ENCODE results near the gene TEX52.
"Not testable (repeated sequence)": the region's sequence is repeated elsewhere in the genome, so short reads cannot be mapped to it uniquely, and the experiment has no call there.

Gene TEX52

GRCh38 chr12:2884810-2885209, 28.0 kb upstream of the TEX52 start:
- H3K4me3 ChIP-seq (replicated peaks; ENCODE audit: low read depth, low read length) = no peak overlapping the region
- no peak for DNase-seq (ENCODE audit: low read depth)

GRCh38 chr12:2879853-2880252, 23.0 kb upstream of the TEX52 start:
- H3K4me3 ChIP-seq (replicated peaks; ENCODE audit: low read depth, low read length) = no peak overlapping the region
- DNase-seq (ENCODE audit: low read depth) = no peak
- TF ChIP-seq, protein P1, sequence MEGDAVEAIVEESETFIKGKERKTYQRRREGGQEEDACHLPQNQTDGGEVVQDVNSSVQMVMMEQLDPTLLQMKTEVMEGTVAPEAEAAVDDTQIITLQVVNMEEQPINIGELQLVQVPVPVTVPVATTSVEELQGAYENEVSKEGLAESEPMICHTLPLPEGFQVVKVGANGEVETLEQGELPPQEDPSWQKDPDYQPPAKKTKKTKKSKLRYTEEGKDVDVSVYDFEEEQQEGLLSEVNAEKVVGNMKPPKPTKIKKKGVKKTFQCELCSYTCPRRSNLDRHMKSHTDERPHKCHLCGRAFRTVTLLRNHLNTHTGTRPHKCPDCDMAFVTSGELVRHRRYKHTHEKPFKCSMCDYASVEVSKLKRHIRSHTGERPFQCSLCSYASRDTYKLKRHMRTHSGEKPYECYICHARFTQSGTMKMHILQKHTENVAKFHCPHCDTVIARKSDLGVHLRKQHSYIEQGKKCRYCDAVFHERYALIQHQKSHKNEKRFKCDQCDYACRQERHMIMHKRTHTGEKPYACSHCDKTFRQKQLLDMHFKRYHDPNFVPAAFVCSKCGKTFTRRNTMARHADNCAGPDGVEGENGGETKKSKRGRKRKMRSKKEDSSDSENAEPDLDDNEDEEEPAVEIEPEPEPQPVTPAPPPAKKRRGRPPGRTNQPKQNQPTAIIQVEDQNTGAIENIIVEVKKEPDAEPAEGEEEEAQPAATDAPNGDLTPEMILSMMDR (IDR thresholded peaks at IDR 0.05; ENCODE audit: low read length, missing control alignments) = no peak

More at GRCh38 chr12:2884810-2885209, 28.0 kb upstream of the TEX52 start:
- TF ChIP-seq, protein P1 (IDR thresholded peaks at IDR 0.05; ENCODE audit: low read length, missing control alignments) = no peak

- TF ChIP-seq, protein P1 (IDR thresholded peaks at IDR 0.05; ENCODE audit: low read length, missing control alignments) = no peak
- peak; percentile 66 for DNase-seq (ENCODE audit: low read depth)
- H3K4me3 ChIP-seq (replicated peaks; ENCODE audit: low read depth, low read length) = peak overlapping the region; percentile 94
Measured at GRCh38 chr12:2877953-2878732, 21.3 kb upstream of the TEX52 start.

DNA sequence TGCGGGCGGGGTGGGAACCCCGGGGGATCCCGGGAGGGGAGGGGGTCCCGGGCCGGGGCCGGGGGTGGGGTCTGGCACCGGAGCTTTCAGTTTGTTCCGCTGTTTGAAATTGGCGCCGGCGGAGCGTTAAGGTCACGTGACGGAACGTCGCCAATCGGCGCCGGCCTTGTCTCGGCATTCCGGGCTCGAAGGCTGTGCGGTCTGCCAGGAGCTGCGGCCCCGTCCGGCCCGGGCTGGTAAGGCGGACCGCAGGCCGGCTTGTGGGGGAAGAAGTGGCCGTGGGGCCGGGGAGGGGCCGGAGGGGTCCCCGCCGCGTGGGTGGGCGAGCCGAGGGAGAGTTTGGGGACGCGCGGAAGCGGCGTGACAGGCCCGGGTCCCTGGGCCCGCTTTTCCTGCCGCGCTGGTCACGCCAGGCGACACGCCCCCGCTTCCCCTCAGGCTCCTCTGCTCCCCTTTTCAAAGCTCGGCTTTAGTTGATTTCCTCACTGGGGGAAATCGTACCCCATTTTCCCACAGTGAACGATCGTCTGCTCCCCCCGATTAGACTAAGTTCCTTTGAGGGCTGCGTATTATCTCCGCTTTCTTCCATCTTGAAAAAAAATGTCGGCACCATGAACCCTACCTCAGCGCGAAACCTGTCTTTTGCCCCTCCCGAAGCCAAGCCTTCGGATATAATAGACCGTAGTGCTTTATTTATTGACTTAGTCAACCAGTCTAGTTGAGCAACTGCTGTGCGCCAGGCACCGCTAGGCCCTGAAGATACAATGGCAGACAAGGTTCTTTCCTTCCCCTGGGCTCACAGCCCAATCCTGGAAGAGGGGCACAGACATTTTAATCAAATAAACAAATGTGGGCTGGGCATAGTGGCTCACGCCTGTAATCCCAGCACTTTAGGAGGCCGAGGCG, 20.5 kb upstream of the TEX52 start, which contains the start of the genes FOXM1 and RHNO1:
Gene FOXM1 (minus strand): TSS at position 128 of the 906 bp plus-strand sequence. CDS start 2,696 bp downstream, outside the sequence.
Gene RHNO1 (plus strand): TSS at position 177 of the 906 bp plus-strand sequence. CDS start 8,144 bp downstream, outside the sequence.
- TF ChIP-seq, protein P1 (IDR thresholded peaks at IDR 0.05; ENCODE audit: low read length, missing control alignments) = no peak
- DNase-seq (ENCODE audit: low read depth) = peak; percentile 89

GRCh38 chr12:2876431-2877046, 19.7 kb upstream of the TEX52 start:
- peak; percentile 27 for DNase-seq (ENCODE audit: low read depth)
- peak overlapping the region; percentile 94 for H3K4me3 ChIP-seq (replicated peaks; ENCODE audit: low read depth, low read length)
- TF ChIP-seq, protein P1 (IDR thresholded peaks at IDR 0.05; ENCODE audit: low read length, missing control alignments) = no peak

More for the DNA sequence above, 20.5 kb upstream of the TEX52 start, which contains the start of the genes FOXM1 and RHNO1:
- H3K4me3 ChIP-seq (replicated peaks; ENCODE audit: low read depth, low read length) = peak within 1 kb of the TSS; percentile 94

- H3K4me3 ChIP-seq (replicated peaks; ENCODE audit: low read depth, low read length); DNase-seq (ENCODE audit: low read depth): not testable (repeated sequence)
Measured at GRCh38 chr12:2868986-2869632, 12.3 kb upstream of the TEX52 start.
